Lung (tissue), 12 donors: Measurements from ENCODE around the gene ADAP1. TPM values are rescaled to one million over a fixed set of nuclear protein-coding genes. Genes with fewer than 3 reads are reported as not detected.

Source experiments
- ATAC-seq: fragments of 200-7000 bp; cut with Tn5 transposase; one replicate; pipeline ENCODE4 v1.9.1; 2020; ENCODE audit warnings: moderate number of reproducible peaks; ENCODE audit not compliant: insufficient read depth, low FRiP score
- DNase-seq, 3 donors: peaks; one replicate each; pipeline ENCODE4 v3.0.0-alpha.2; 2013 to 2017
- H3K27ac ChIP-seq, 2 donors: one replicate each; pipeline ENCODE4 v1.5.1; 2013; ENCODE audit warnings: mild to moderate bottlenecking in 2 of 2, moderate library complexity in 2 of 2, control low read depth in 1 of 2, inconsistent platforms in 1 of 2, low read depth in 1 of 2, low read length in 1 of 2
- H3K27me3 ChIP-seq, 3 donors: one replicate each; pipeline ENCODE4 v1.5.1; 2013; ENCODE audit warnings: low read length in 2 of 3; ENCODE audit not compliant: control insufficient read depth in 3 of 3, insufficient read depth in 3 of 3
- H3K36me3 ChIP-seq, 4 donors: one replicate each; pipeline ENCODE4 v1.5.1; 2013; ENCODE audit warnings: low read length in 4 of 4, mild to moderate bottlenecking in 1 of 4, moderate library complexity in 1 of 4; ENCODE audit not compliant: control insufficient read depth in 4 of 4, insufficient read depth in 4 of 4
- H3K4me1 ChIP-seq, 5 donors: one replicate each; pipeline ENCODE4 v1.5.1; 2013; ENCODE audit warnings: low read length in 5 of 5, mild to moderate bottlenecking in 2 of 5, moderate library complexity in 1 of 5; ENCODE audit not compliant: control insufficient read depth in 5 of 5, insufficient read depth in 5 of 5
- H3K4me3 ChIP-seq: one replicate; pipeline ENCODE4 v1.5.1; 2013; ENCODE audit warnings: mild to moderate bottlenecking, control low read depth, moderate library complexity
- H3K9ac ChIP-seq, 2 donors: one replicate each; pipeline ENCODE4 v1.5.1; 2013; ENCODE audit warnings: low read length in 2 of 2, control low read depth in 1 of 2; ENCODE audit not compliant: insufficient read depth in 1 of 2
- H3K9me3 ChIP-seq, 4 donors: one replicate each; pipeline ENCODE4 v1.5.1; 2013; ENCODE audit warnings: low read length in 3 of 4, mild to moderate bottlenecking in 1 of 4, moderate library complexity in 1 of 4; ENCODE audit not compliant: control insufficient read depth in 4 of 4, insufficient read depth in 3 of 4
- CTCF ChIP-seq: IDR thresholded peaks from 2 replicates; pipeline ENCODE4 v1.5.1; 2012; ENCODE audit warnings: mild to moderate bottlenecking; ENCODE audit errors: control extremely low read depth, extremely low read depth
- WGBS, 2 donors: extraction: QIAGEN DNeasy Blood & Tissue Kit; methylation state at CpG; one replicate each; pipeline ENCODE4 v1.1.7; 2013; 5-methylcytosine and 5-hydroxymethylcytosine counted together
- polyA plus RNA-seq, 2 donors: library from polyadenylated mRNA; stranded (reverse); fragments of 200-250 nt; gene quantifications; one replicate each; pipeline ENCODE4 v1.2.1, GENCODE V29; 2013
- total RNA-seq, 2 donors: library from RNA; depleted of rRNA in 1 of 2; stranded (reverse); fragments of >200 nt in 1 of 2; gene quantifications; one replicate each; pipeline ENCODE4 v1.2.1, GENCODE V29; 2014 to 2021
- donor health status: control.
- donor health status: control.
- donor health status: Bipolar disorder and iron deficiency.
- donor health status: healthy.
- donor health status: DM: yes; HTN: yes; CAD: no.

The ADAP1 gene
- total and polyA plus RNA-seq, 4 donors, result 11.5 to 39.0 (median 32.6) TPM

- WGBS, 2 donors, result 86 to 91% methylated on average over 15 of the region's 15 CpGs
- Histone ChIP-seq H3K27me3 (no peaks in the 10 kb centered on the region), H3K9ac (no peak overlapping the region), H3K4me1 (peaks cover 4 to 23% (median 7%) of the 10 kb centered on the region in 5 donors), H3K27ac (peak overlapping the region in 1 of 2 donors; percentile 24), H3K9me3 (no peaks in the 10 kb centered on the region), H3K4me3 (no peak overlapping the region), H3K36me3 (peaks cover 0 to 9% (median 5%) of the 10 kb centered on the region in 4 donors)
- no peak for ATAC-seq
- DNase-seq, result no peak
- no peak for TF ChIP-seq CTCF
Observed at GRCh38 chr7:880450-880849, 74.0 kb downstream of the ADAP1 start.

GRCh38 chr7:879706-880105, 74.8 kb downstream of the ADAP1 start:
- Histone ChIP-seq H3K27ac (no peak overlapping the region), H3K9me3 (no peaks in the 10 kb centered on the region), H3K4me3 (no peak overlapping the region), H3K27me3 (no peaks in the 10 kb centered on the region), H3K4me1 (peaks cover 4 to 20% (median 7%) of the 10 kb centered on the region in 5 donors), H3K36me3 (peaks cover 0 to 9% (median 5%) of the 10 kb centered on the region in 4 donors), H3K9ac (no peak overlapping the region)
- 88 to 91% methylated on average over 14 of the region's 14 CpGs for WGBS, 2 donors
- ATAC-seq (no peak), DNase-seq (no peak)
- no peak for TF ChIP-seq CTCF

- Histone ChIP-seq H3K4me1 (peaks cover 4 to 17% (median 7%) of the 10 kb centered on the region in 5 donors), H3K9me3 (no peaks in the 10 kb centered on the region), H3K4me3 (no peak overlapping the region), H3K27ac (no peak overlapping the region), H3K9ac (no peak overlapping the region), H3K27me3 (no peaks in the 10 kb centered on the region), H3K36me3 (peaks cover 0 to 9% (median 5%) of the 10 kb centered on the region in 4 donors)
- no peak for ATAC-seq
- 89 to 92% methylated on average over 15 of the region's 15 CpGs for WGBS, 2 donors
- TF ChIP-seq CTCF, result no peak
- no peak for DNase-seq
Observed at GRCh38 chr7:879093-879492, 75.4 kb downstream of the ADAP1 start.
